Memory B cell (primary cell): ENCODE results near the gene ACTG2.

ENCODE experiments used
- ATAC-seq: fragments of 150-1000 bp; cut with Tn5 transposase; 2 replicates; pipeline ENCODE4 v1.10.0; 2021; ENCODE audit warnings: low read depth, mild to moderate bottlenecking, moderate library complexity
- DNase-seq, 2 donors: peaks; one replicate each; pipeline ENCODE4 v3.0.0; 2022; ENCODE audit warnings: low spot score in 2 of 2
- H3K27ac Mint-ChIP-seq: one replicate; pipeline ENCODE4 v1.8.0; 2022; ENCODE audit warnings: mild to moderate bottlenecking, moderate library complexity, mixed read lengths
- H3K27me3 Mint-ChIP-seq: one replicate; pipeline ENCODE4 v1.8.0; 2022; ENCODE audit warnings: mixed read lengths
- H3K36me3 Mint-ChIP-seq: one replicate; pipeline ENCODE4 v1.8.0; 2022; ENCODE audit warnings: mild to moderate bottlenecking, mixed read lengths
- H3K4me1 Mint-ChIP-seq: one replicate; pipeline ENCODE4 v1.8.0; 2022; ENCODE audit warnings: mixed read lengths
- H3K4me3 Mint-ChIP-seq: one replicate; pipeline ENCODE4 v1.8.0; 2022; ENCODE audit warnings: mild to moderate bottlenecking, moderate library complexity, mixed read lengths
- H3K9me3 Mint-ChIP-seq: one replicate; pipeline ENCODE4 v1.8.0; 2022; ENCODE audit warnings: mixed read lengths

ACTG2 gene

DNA sequence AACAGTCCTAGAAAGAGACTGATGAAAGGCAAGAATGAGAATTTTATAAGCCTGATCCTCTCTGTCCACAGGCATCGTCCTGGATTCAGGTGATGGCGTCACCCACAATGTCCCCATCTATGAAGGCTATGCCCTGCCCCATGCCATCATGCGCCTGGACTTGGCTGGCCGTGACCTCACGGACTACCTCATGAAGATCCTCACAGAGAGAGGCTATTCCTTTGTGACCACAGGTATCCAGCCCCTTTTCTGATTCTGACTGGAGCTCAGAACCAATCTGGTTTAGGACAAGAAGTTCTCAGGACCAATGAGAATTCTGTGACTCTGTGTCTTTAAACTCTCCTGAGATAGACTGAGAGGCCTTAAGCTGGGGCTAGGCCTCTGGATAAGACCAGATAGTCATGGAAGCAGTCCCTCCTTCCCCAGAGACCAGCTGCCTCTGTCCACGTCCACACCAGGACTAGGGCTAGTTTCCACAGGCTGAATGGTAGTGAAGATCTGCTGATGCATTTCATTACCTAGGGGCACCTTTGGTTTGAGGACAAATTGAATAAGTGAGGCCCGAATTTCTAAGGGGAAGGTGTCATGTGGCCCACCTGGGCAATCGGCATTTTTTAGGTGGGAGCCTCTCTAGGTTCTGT lies 20.7 kb downstream of the ACTG2 start:
- no peaks in the 10 kb centered on the region for H3K36me3 Mint-ChIP-seq
- no peaks in the 10 kb centered on the region for H3K4me1 Mint-ChIP-seq
- ATAC-seq (no peak), DNase-seq (no peak)
- H3K4me3 Mint-ChIP-seq: no peak overlapping the region
- H3K27ac Mint-ChIP-seq: no peak overlapping the region
- peaks cover 2% of the 10 kb centered on the region for H3K27me3 Mint-ChIP-seq
- H3K9me3 Mint-ChIP-seq: no peaks in the 10 kb centered on the region

GRCh38 chr2:73914667-73915066 lies 21.9 kb downstream of the ACTG2 start:
- Mint-ChIP-seq H3K4me3 (no peak overlapping the region), H3K9me3 (no peaks in the 10 kb centered on the region), H3K4me1 (no peaks in the 10 kb centered on the region), H3K27ac (no peak overlapping the region), H3K27me3 (peaks cover 2% of the 10 kb centered on the region), H3K36me3 (no peaks in the 10 kb centered on the region)
- DNase-seq (no peak), ATAC-seq (no peak)

DNA sequence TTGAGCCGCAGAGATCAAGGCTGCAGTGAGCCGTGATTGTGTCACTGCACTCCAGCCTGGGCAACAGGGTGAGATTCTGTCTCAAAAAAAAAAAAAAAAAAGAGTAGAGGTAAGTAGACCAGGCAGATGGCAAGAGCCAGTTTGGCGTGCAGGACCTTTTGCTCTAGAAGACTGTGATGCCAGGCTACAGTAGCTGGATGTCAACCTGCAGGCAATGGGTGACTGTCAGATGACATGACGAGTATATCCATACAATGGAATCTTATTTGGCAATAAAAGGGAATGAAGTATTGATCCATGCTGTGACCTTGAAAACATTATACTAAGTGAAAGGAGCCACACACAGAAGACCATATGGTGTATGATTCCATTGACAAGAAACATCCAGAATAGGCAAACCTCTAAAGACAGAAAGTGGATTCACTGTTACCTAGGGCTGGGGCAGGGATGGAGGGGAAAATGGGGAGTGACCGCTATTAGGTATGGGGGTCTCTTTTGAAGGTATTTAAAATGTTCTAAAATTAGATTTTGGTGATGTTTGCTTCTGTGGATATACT lies 22.7 kb downstream of the ACTG2 start:
- DNase-seq: no peak
- Mint-ChIP-seq H3K9me3 (no peaks in the 10 kb centered on the region), H3K4me3 (no peak overlapping the region), H3K27ac (no peak overlapping the region), H3K4me1 (no peaks in the 10 kb centered on the region), H3K27me3 (peaks cover 2% of the 10 kb centered on the region), H3K36me3 (no peaks in the 10 kb centered on the region)
- ATAC-seq: no peak

GRCh38 chr2:73916666-73917065 lies 23.9 kb downstream of the ACTG2 start:
- DNase-seq (no peak), ATAC-seq (no peak)
- Mint-ChIP-seq H3K27me3 (peaks cover 2% of the 10 kb centered on the region), H3K4me1 (no peaks in the 10 kb centered on the region), H3K4me3 (no peak overlapping the region), H3K9me3 (no peaks in the 10 kb centered on the region), H3K36me3 (no peaks in the 10 kb centered on the region), H3K27ac (no peak overlapping the region)

GRCh38 chr2:73917296-73917695 lies 24.5 kb downstream of the ACTG2 start:
- ATAC-seq: no peak
- no peaks in the 10 kb centered on the region for H3K4me1 Mint-ChIP-seq
- no peaks in the 10 kb centered on the region for H3K36me3 Mint-ChIP-seq
- DNase-seq: no peak
- H3K27me3 Mint-ChIP-seq: peaks cover 2% of the 10 kb centered on the region
- H3K9me3 Mint-ChIP-seq: no peaks in the 10 kb centered on the region
- no peak overlapping the region for H3K27ac Mint-ChIP-seq
- H3K4me3 Mint-ChIP-seq: no peak overlapping the region

DNA sequence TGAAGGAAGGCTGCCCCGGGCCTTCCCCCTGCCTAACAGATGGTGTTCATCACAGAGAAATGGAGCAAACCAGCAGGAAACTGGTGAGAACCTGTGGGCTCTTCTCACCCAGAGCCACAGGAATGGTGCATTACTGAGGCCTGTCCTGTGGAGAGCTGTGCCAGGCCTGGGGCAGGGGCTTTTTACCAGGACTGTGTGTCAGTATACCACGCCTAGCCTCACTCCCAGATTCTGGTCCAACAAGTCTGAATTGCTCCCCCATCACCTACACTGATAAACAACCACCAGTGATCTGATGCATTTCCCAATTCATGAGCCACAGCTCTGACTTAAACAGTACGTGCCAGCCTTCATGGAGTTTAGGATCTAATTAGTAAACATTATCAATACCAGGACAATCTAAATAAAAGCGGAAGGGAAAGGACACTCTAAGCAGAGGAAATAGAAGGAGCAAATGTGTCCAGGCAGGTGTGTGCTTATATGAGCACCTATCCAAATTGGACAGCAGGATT lies 24.9 kb downstream of the ACTG2 start:
- DNase-seq: no peak
- no peak overlapping the region for H3K27ac Mint-ChIP-seq

DNA sequence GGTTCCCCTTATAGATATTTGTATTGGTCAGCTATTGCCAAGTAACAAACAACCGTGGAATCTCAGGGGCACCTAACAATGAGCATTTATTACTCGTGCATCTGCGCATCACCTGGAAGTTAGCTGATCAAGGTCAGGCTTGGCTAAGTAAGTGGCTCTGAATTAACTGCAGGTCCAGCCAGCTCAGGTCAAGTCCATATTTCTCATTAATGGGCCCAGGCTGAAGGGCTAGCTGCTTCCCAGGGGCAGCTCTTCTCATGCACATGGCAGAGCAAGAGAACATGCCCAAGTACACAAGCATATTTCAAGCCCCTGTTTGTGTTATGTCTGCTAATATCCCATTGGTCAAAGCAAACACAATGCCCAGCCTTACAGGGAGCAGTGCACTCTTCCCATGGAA lies 26.0 kb downstream of the ACTG2 start:
- H3K4me3 Mint-ChIP-seq: no peak overlapping the region
- DNase-seq (no peak), ATAC-seq (no peak)
- no peaks in the 10 kb centered on the region for H3K4me1 Mint-ChIP-seq
- no peaks in the 10 kb centered on the region for H3K9me3 Mint-ChIP-seq
- H3K27ac Mint-ChIP-seq: no peak overlapping the region
- no peaks in the 10 kb centered on the region for H3K36me3 Mint-ChIP-seq
- H3K27me3 Mint-ChIP-seq: peaks cover 2% of the 10 kb centered on the region

More for the DNA sequence above, 24.9 kb downstream of the ACTG2 start:
- ATAC-seq: no peak
- no peaks in the 10 kb centered on the region for H3K9me3 Mint-ChIP-seq
- no peaks in the 10 kb centered on the region for H3K36me3 Mint-ChIP-seq
- H3K27me3 Mint-ChIP-seq: peaks cover 2% of the 10 kb centered on the region
- no peak overlapping the region for H3K4me3 Mint-ChIP-seq
- H3K4me1 Mint-ChIP-seq: no peaks in the 10 kb centered on the region

DNA sequence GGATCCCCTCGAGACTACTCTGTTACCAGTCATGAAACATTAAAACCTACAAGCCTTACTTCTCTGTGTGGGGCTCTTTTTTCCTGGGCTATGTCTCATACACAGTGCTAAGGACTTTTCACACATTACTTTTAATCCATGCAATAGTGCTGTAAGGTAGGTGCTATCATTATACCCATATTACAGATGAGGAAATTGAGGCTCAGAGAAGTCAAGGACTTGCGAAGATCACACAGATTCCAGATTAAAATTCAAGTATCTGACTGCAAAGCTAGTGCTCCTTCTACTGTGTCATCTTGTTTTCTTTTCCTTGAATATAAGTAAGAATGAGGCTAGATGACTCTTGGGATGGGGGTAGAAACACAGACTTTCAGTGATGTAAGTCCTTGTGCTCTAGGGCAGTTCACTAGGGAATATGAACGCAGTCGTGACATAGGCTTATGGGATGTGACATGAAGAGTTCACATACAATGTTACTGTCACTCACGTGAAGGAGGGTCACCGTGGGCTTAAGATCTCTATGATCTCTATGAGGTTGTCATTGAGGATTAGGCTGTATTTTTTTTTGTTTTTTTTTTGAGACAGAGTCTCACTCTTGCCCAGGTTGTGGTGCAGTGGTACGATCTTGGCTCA lies 26.9 kb downstream of the ACTG2 start:
- H3K4me3 Mint-ChIP-seq: no peak overlapping the region
- DNase-seq (no peak), ATAC-seq (no peak)
- H3K36me3 Mint-ChIP-seq: no peaks in the 10 kb centered on the region
- H3K9me3 Mint-ChIP-seq: no peaks in the 10 kb centered on the region
- H3K4me1 Mint-ChIP-seq: no peaks in the 10 kb centered on the region
- H3K27ac Mint-ChIP-seq: no peak overlapping the region
- peaks cover 2% of the 10 kb centered on the region for H3K27me3 Mint-ChIP-seq

GRCh38 chr2:73920577-73921545 lies 28.1 kb downstream of the ACTG2 start:
- Mint-ChIP-seq H3K27ac (no peak overlapping the region), H3K4me1 (no peaks in the 10 kb centered on the region)
- no peak for DNase-seq

DNA sequence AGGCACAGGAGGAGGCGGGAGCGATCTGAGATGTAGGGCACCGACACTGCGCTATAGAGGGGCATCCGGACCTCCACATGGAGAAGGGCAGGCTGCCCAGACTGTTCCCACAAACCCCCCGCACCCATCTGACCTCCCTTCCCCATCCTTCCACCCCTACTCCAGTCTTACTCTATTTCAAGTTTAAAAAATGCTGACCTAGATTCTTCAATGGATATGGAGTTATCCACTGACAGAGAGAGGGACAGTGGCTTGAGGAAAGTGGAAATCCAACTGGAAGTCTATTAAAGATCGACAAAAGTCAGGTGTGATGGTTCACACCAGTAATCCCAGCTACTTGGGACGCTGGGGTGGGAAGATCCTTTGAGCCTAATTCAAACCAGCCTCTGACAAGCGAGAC lies 28.8 kb downstream of the ACTG2 start:
- no peaks in the 10 kb centered on the region for H3K4me1 Mint-ChIP-seq
- no peak overlapping the region for H3K4me3 Mint-ChIP-seq
- no peak overlapping the region for H3K27ac Mint-ChIP-seq

More at GRCh38 chr2:73920577-73921545, 28.1 kb downstream of the ACTG2 start:
- Mint-ChIP-seq H3K4me3 (no peak overlapping the region), H3K36me3 (no peaks in the 10 kb centered on the region), H3K27me3 (peaks cover 2% of the 10 kb centered on the region), H3K9me3 (no peaks in the 10 kb centered on the region)
- ATAC-seq: peak; percentile 53

GRCh38 chr2:73922681-73923080 lies 29.9 kb downstream of the ACTG2 start:
- Mint-ChIP-seq H3K27me3 (peaks cover 2% of the 10 kb centered on the region), H3K27ac (peak overlapping the region; percentile 38), H3K4me3 (no peak overlapping the region), H3K9me3 (no peaks in the 10 kb centered on the region), H3K4me1 (no peaks in the 10 kb centered on the region), H3K36me3 (no peaks in the 10 kb centered on the region)
- no peak for DNase-seq
- ATAC-seq: no peak

More for the DNA sequence above, 28.8 kb downstream of the ACTG2 start:
- no peak for ATAC-seq
- Mint-ChIP-seq H3K27me3 (peaks cover 2% of the 10 kb centered on the region), H3K36me3 (no peaks in the 10 kb centered on the region), H3K9me3 (no peaks in the 10 kb centered on the region)
- DNase-seq: no peak

GRCh38 chr2:73925033-73925704 lies 32.4 kb downstream of the ACTG2 start:
- Mint-ChIP-seq H3K4me3 (no peak overlapping the region), H3K27ac (no peak overlapping the region), H3K4me1 (peaks cover 22% of the 10 kb centered on the region), H3K27me3 (no peaks in the 10 kb centered on the region), H3K36me3 (peaks cover 10% of the 10 kb centered on the region), H3K9me3 (no peaks in the 10 kb centered on the region)
- DNase-seq (no peak), ATAC-seq (no peak)

- Mint-ChIP-seq H3K36me3 (peaks cover 12% of the 10 kb centered on the region), H3K27ac (peak overlapping the region; percentile 98), H3K9me3 (no peaks in the 10 kb centered on the region), H3K27me3 (no peaks in the 10 kb centered on the region), H3K4me1 (peaks cover 23% of the 10 kb centered on the region), H3K4me3 (peak overlapping the region; percentile 64)
- ATAC-seq (no peak), DNase-seq (no peak)
Observed at GRCh38 chr2:73925853-73926492, 33.2 kb downstream of the ACTG2 start.
